ENCODE data around the gene IPP.

IPP gene

GRCh38 chr1:45750298-45751038 lies at the start of gene IPP:
IPP (minus strand) TSS chr1:45750653; CDS start chr1:45746411, 4,242 bp downstream.
- Mint-ChIP-seq H3K9me3 (peaks cover 14% of the 10 kb centered on the region), H3K27me3 (ENCODE audit: low read depth) (no peaks in the 10 kb centered on the region), H3K27ac (peak within 1 kb of the TSS; percentile 97), H3K4me3 (peak within 1 kb of the TSS; percentile 96), H3K36me3 (ENCODE audit: low read depth) (peaks cover 2% of the 10 kb centered on the region), H3K4me1 (ENCODE audit: low read depth) (peaks cover 11% of the 10 kb centered on the region)
- peak; percentile 97 for DNase-seq (ENCODE audit: low spot score)

DNA sequence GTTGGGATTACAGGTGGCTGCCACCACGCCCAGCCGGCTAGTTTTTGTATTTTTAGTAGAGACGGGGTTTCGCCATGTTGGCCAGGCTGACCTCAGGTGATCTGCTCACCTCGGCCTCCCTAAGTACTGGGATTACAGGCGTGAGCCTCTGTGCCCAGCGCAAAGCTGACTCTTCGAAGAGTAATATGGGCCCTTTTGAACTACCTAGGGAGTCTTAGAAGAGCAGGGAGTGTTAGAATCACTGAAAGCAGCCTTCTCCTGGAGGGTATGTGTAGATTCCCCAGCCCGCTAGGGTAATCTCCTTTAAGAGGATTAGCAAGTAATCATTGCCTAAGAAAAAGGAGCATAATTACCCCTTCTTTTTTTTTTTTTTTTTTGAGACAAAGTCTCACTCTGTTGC lies 46.5 kb upstream of the IPP start:
- H3K27ac Mint-ChIP-seq: no peak overlapping the region
- H3K4me3 Mint-ChIP-seq: no peak overlapping the region
- no peaks in the 10 kb centered on the region for H3K36me3 Mint-ChIP-seq (ENCODE audit: low read depth)
- peaks cover 1% of the 10 kb centered on the region for H3K4me1 Mint-ChIP-seq (ENCODE audit: low read depth)
- H3K27me3 Mint-ChIP-seq (ENCODE audit: low read depth): peaks cover 18% of the 10 kb centered on the region
- no peaks in the 10 kb centered on the region for H3K9me3 Mint-ChIP-seq
- DNase-seq (ENCODE audit: low spot score): no peak

DNA sequence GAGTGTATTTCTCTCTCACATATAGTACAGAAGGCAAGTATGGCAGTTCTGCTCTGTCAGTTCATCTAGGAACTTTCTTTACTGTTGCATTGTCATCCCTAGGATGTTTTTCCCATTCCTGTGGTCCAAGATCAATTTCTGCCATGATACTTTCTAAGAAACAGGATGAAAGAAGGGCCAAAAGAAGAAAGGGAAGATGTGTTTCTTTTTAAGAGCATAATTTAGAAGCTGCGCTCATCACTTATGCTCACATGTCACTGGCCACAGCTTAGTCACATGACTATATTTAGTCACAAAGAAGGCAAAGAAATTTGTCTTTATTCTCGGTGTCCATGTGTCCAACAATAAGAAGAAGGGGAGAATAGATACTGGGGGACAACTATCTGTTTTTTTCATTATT lies 45.9 kb upstream of the IPP start:
- no peaks in the 10 kb centered on the region for H3K4me1 Mint-ChIP-seq (ENCODE audit: low read depth)
- H3K4me3 Mint-ChIP-seq: no peak overlapping the region
- peaks cover 22% of the 10 kb centered on the region for H3K27me3 Mint-ChIP-seq (ENCODE audit: low read depth)
- no peak for DNase-seq (ENCODE audit: low spot score)
- H3K27ac Mint-ChIP-seq: no peak overlapping the region
- H3K36me3 Mint-ChIP-seq (ENCODE audit: low read depth): no peaks in the 10 kb centered on the region
- no peaks in the 10 kb centered on the region for H3K9me3 Mint-ChIP-seq

- H3K27ac Mint-ChIP-seq: no peak overlapping the region
- peaks cover 26% of the 10 kb centered on the region for H3K27me3 Mint-ChIP-seq (ENCODE audit: low read depth)
- no peaks in the 10 kb centered on the region for H3K9me3 Mint-ChIP-seq
- H3K36me3 Mint-ChIP-seq (ENCODE audit: low read depth): no peaks in the 10 kb centered on the region
- H3K4me1 Mint-ChIP-seq (ENCODE audit: low read depth): peaks cover 2% of the 10 kb centered on the region
- H3K4me3 Mint-ChIP-seq: no peak overlapping the region
- DNase-seq (ENCODE audit: low spot score): no peak
Measured at GRCh38 chr1:45793942-45794604, 43.6 kb upstream of the IPP start.

- no peak overlapping the region for H3K27ac Mint-ChIP-seq
Measured at GRCh38 chr1:45792744-45793143, 42.3 kb upstream of the IPP start.

GRCh38 chr1:45789601-45790000 lies 39.1 kb upstream of the IPP start:
- no peak overlapping the region for H3K4me3 Mint-ChIP-seq
- no peak overlapping the region for H3K27ac Mint-ChIP-seq
- H3K9me3 Mint-ChIP-seq: no peaks in the 10 kb centered on the region
- DNase-seq (ENCODE audit: low spot score): no peak
- H3K4me1 Mint-ChIP-seq (ENCODE audit: low read depth): peaks cover 18% of the 10 kb centered on the region
- peaks cover 41% of the 10 kb centered on the region for H3K27me3 Mint-ChIP-seq (ENCODE audit: low read depth)
- H3K36me3 Mint-ChIP-seq (ENCODE audit: low read depth): peaks cover 2% of the 10 kb centered on the region

More at GRCh38 chr1:45792744-45793143, 42.3 kb upstream of the IPP start:
- peaks cover 2% of the 10 kb centered on the region for H3K4me1 Mint-ChIP-seq (ENCODE audit: low read depth)
- no peak for DNase-seq (ENCODE audit: low spot score)
- no peak overlapping the region for H3K4me3 Mint-ChIP-seq
- H3K27me3 Mint-ChIP-seq (ENCODE audit: low read depth): peaks cover 36% of the 10 kb centered on the region
- no peaks in the 10 kb centered on the region for H3K36me3 Mint-ChIP-seq (ENCODE audit: low read depth)
- H3K9me3 Mint-ChIP-seq: no peaks in the 10 kb centered on the region

- Mint-ChIP-seq H3K36me3 (ENCODE audit: low read depth) (peaks cover 2% of the 10 kb centered on the region), H3K27me3 (ENCODE audit: low read depth) (peaks cover 44% of the 10 kb centered on the region), H3K4me1 (ENCODE audit: low read depth) (peaks cover 18% of the 10 kb centered on the region), H3K9me3 (no peaks in the 10 kb centered on the region), H3K4me3 (no peak overlapping the region), H3K27ac (no peak overlapping the region)
- DNase-seq (ENCODE audit: low spot score): no peak
Measured at GRCh38 chr1:45787905-45788304, 37.5 kb upstream of the IPP start.

GRCh38 chr1:45785583-45785982 lies 35.1 kb upstream of the IPP start:
- peak overlapping the region; percentile 67 for H3K4me3 Mint-ChIP-seq
- H3K27ac Mint-ChIP-seq: peak overlapping the region; percentile 13
- peaks cover 2% of the 10 kb centered on the region for H3K36me3 Mint-ChIP-seq (ENCODE audit: low read depth)
- no peaks in the 10 kb centered on the region for H3K9me3 Mint-ChIP-seq
- peaks cover 43% of the 10 kb centered on the region for H3K27me3 Mint-ChIP-seq (ENCODE audit: low read depth)
- H3K4me1 Mint-ChIP-seq (ENCODE audit: low read depth): peaks cover 15% of the 10 kb centered on the region
- DNase-seq (ENCODE audit: low spot score): peak; percentile 23

DNA sequence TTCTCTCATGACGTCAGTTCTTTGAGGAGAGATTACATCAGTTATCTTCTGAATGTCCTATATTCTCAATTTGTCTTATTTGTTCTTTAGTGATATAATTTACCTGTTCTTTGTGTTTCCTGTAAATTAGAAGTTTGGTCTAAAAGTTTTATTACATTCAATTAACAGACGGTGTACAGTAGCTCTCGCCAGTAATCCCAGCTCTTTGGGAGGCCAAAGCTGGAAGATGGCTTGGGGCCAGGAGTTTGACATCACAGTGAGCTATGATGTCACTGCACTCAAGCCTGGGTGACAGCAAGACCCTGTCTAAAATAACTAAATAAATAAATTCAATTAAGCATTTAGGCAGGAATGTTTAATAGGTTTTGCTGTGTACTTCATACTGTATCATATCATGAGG lies 25.3 kb upstream of the IPP start:
- Mint-ChIP-seq H3K27me3 (ENCODE audit: low read depth) (peaks cover 14% of the 10 kb centered on the region), H3K27ac (no peak overlapping the region), H3K4me3 (no peak overlapping the region), H3K9me3 (no peaks in the 10 kb centered on the region), H3K4me1 (ENCODE audit: low read depth) (no peaks in the 10 kb centered on the region), H3K36me3 (ENCODE audit: low read depth) (no peaks in the 10 kb centered on the region)
- DNase-seq (ENCODE audit: low spot score): no peak

GRCh38 chr1:45772971-45773370 lies 22.5 kb upstream of the IPP start:
- Mint-ChIP-seq H3K4me3 (no peak overlapping the region), H3K4me1 (ENCODE audit: low read depth) (no peaks in the 10 kb centered on the region), H3K36me3 (ENCODE audit: low read depth) (no peaks in the 10 kb centered on the region), H3K27ac (no peak overlapping the region), H3K9me3 (no peaks in the 10 kb centered on the region), H3K27me3 (ENCODE audit: low read depth) (no peaks in the 10 kb centered on the region)
- DNase-seq (ENCODE audit: low spot score): no peak

GRCh38 chr1:45769261-45769932 lies 18.9 kb upstream of the IPP start:
- Mint-ChIP-seq H3K27ac (no peak overlapping the region), H3K27me3 (ENCODE audit: low read depth) (peaks cover 3% of the 10 kb centered on the region), H3K4me3 (no peak overlapping the region), H3K9me3 (no peaks in the 10 kb centered on the region), H3K4me1 (ENCODE audit: low read depth) (no peaks in the 10 kb centered on the region), H3K36me3 (ENCODE audit: low read depth) (no peaks in the 10 kb centered on the region)
- DNase-seq (ENCODE audit: low spot score): no peak

DNA sequence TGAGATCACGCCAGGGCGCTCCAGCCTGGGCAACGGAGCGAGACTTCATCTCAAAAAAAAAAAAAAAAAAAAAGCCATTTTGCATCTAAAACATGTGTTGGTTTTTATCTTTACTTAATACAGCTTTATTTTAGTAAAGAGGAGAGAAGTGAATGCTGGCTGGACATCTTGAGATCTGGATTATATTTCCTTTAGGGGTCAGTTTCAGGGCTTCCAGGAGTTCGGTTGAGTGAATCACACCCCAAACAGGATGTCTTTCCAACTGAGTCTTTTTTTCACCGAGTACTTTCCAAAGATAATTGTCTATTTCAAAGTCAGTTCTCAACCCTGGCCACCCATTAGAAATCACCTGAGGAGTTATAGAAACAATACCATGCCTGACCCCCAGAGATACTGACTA lies 16.6 kb upstream of the IPP start:
- H3K27ac Mint-ChIP-seq: no peak overlapping the region
- H3K4me3 Mint-ChIP-seq: no peak overlapping the region
- no peaks in the 10 kb centered on the region for H3K4me1 Mint-ChIP-seq (ENCODE audit: low read depth)
- DNase-seq (ENCODE audit: low spot score): no peak
- no peaks in the 10 kb centered on the region for H3K9me3 Mint-ChIP-seq
- no peaks in the 10 kb centered on the region for H3K36me3 Mint-ChIP-seq (ENCODE audit: low read depth)
- peaks cover 9% of the 10 kb centered on the region for H3K27me3 Mint-ChIP-seq (ENCODE audit: low read depth)

DNA sequence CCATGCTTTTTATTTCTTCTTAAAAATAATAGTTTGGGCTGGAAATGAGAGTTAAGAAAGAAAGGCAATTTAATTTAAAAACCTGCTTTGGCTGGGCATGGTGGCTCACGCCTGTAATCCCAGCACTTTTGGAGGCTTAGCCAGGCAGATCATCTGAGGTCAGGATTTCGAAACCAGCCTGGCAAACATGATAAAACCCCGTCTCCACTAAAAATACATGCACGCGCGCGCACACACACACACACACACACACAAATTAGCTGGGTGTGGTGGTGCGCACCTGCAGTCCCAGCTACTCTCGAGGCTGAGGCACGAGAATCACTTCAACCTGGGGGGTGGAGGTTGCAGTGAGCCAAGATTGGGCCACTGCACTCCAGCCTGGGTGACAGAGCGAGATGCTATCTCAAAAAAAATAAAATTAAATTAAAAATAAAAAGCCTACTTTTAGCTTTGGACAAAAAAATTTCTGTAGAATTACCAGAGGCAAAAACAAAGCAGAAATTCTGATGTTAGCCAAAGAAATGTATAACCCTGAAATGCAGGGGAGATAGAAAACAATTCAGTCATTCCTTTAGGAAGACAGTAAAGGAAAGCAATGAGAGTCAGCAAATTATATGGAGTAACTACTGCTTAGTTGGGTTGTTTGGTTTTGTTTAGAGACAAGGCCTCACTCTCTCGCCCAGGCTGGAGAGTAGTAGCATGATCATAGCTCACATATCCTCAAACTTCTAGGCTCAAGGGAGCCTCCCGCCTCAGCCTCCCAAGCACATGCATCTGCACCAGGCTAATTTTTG lies 15.7 kb upstream of the IPP start:
- Mint-ChIP-seq H3K27me3 (ENCODE audit: low read depth) (peaks cover 13% of the 10 kb centered on the region), H3K27ac (no peak overlapping the region), H3K4me1 (ENCODE audit: low read depth) (no peaks in the 10 kb centered on the region), H3K4me3 (no peak overlapping the region), H3K9me3 (no peaks in the 10 kb centered on the region), H3K36me3 (ENCODE audit: low read depth) (no peaks in the 10 kb centered on the region)
- DNase-seq (ENCODE audit: low spot score): no peak

- DNase-seq (ENCODE audit: low spot score): no peak
- no peaks in the 10 kb centered on the region for H3K4me1 Mint-ChIP-seq (ENCODE audit: low read depth)
- no peaks in the 10 kb centered on the region for H3K9me3 Mint-ChIP-seq
- no peak overlapping the region for H3K4me3 Mint-ChIP-seq
- H3K36me3 Mint-ChIP-seq (ENCODE audit: low read depth): no peaks in the 10 kb centered on the region
- H3K27me3 Mint-ChIP-seq (ENCODE audit: low read depth): peaks cover 25% of the 10 kb centered on the region
- H3K27ac Mint-ChIP-seq: no peak overlapping the region
Measured at GRCh38 chr1:45762291-45762690, 11.8 kb upstream of the IPP start.

Measured in T-helper 2 cell treated with Interferon-gamma antibody and Interleukin-4, amounts not matched to agents 5 μg/mL and 100 μg/mL, for 36 hours (primary cell).